ENCODE measurements around the gene PRKACB.
"Not testable (repeated sequence)": the region's sequence is repeated elsewhere in the genome, so short reads cannot be mapped to it uniquely, and the experiment has no call there.

PRKACB gene

GRCh38 chr1:84223751-84224432 is 79.8 kb downstream of the PRKACB start:
- DNase-seq: no peak

DNA sequence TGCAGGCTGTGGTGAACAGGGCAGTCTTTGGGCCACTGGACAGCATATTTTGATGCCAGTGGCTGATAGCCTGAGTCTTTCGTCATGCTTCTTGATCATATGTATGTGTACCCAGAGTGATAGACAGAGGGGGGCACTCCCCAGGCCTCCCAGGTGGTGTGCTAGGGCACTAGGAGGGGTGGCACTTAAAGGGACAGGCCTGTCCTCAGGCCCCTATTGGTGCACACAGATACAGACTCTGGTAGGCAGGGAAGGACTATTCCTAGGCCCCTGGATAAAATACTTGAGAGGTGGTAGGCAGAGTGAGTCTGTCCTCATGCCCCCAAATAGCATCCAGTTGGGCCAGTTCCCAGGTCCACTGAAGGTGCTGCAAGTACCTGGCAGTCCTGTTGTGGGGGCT is 80.8 kb downstream of the PRKACB start:
- no peak for DNase-seq

- DNase-seq: no peak
Measured at GRCh38 chr1:84225646-84226045, 81.6 kb downstream of the PRKACB start.

DNA sequence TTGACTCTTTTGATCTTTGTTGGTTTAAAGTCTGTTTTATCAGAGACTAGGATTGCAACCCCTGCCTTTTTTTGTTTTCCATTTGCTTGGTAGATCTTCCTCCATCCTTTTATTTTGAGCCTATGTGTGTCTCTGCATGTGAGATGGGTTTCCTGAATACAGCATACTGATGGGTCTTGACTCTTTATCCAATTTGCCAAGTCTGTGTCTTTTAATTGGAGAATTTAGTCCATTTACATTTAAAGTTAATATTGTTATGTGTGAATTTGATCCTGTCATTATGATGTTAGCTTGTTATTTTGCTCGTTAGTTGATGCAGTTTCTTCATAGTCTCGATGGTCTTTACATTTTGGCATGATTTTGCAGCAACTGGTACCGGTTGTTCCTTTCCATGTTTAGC is 88.6 kb downstream of the PRKACB start:
- DNase-seq: not testable (repeated sequence)

- DNase-seq: no peak
Measured at GRCh38 chr1:84236256-84236655, 92.2 kb downstream of the PRKACB start.

DNA sequence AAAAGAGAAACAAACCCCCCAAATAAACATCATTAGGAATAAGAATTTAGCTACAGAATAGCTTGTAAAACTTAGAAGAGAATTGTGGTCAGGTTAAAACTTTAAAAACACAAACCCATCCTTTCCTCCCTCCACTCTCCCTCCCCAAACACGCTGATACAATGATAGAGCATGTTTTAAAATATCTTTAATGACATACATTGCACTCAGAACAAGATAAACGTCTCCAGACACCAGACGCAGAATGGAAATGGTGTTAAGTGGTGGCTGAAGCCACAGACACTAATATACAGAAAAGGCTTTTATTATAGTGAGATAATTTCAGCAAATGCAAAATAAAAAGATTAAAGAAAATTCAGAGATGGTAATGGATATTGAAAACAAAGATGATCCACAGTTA is 98.6 kb downstream of the PRKACB start:
- no peak for DNase-seq

DNA sequence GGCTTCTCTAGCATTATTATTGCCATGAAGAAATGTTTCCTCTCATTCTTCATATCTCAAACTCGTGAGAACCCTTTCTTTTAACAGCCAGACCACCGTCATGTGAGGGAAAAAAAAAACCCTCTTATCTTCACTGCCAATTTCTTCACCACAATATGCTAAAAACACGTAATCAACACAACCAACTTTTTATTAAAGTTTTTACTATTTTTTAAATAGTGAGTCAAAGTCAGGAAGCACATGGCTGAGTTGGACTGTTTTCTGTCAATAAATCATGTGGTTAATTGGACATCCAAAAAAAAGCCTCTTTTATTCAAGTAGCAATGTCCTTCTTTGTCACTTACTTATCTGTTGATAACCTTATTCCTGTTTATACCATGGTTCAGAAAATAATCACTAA is 101.5 kb downstream of the PRKACB start:
- DNase-seq: no peak

DNA sequence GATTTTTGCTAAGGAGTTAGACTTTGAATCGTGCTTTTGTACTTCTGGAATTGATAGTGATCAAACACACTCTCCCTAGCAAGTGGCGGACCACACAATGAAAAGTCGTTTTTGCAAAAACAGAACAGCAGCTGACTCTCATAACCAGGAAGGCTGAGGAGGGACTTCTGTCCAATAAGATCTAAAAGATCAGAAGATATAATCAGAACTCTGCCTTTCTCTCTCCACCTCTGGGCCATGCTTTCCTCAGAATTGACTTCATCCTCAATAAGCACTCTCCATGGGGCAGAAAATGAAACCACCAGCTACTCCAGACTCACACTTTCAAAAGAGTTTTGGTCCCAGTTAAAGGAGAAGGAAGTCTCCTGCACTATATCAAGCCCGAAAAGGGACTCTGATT is 102.1 kb downstream of the PRKACB start:
- no peak for DNase-seq

DNA sequence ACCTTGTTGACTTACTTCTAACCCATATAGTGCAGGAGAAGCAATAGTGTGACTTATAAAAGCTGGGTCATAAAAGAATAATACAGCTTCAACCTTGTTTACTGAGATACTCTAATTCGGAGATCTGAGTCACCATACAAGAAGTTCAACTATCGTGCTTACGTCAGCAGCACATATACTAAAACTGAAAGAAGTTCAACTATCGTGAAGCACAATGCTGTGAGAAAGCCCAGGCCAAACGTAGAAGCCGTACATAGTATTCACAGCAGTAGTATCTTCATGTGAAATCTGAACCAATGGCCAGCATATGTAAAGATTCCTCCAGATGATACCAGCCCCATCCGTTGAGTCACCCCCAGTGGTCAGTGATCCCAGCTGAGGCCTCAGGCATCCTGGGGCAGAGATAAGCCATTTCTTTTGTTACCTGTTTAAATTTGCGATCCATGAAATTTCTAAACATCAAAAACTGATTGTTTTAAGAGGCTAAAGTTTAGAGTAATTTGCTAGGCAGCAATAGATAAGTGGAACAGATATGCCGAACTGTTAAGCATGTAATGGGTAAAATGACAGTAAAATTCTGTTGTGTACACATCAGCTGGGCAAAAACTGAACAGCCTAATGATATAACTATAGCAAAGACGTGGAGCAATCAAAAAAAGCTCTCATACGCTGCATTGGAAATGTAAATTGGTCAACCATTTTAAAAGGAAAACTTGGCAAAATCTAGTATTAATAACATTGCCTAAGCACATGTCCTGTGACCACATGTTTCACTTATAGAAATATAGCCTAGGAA is 103.6 kb downstream of the PRKACB start:
- peak; percentile 22 for DNase-seq

- no peak for DNase-seq
Measured at GRCh38 chr1:84250668-84251067, 106.6 kb downstream of the PRKACB start.

- peak; percentile 65 for DNase-seq
Measured at GRCh38 chr1:84253036-84253435, 109.0 kb downstream of the PRKACB start.

DNA sequence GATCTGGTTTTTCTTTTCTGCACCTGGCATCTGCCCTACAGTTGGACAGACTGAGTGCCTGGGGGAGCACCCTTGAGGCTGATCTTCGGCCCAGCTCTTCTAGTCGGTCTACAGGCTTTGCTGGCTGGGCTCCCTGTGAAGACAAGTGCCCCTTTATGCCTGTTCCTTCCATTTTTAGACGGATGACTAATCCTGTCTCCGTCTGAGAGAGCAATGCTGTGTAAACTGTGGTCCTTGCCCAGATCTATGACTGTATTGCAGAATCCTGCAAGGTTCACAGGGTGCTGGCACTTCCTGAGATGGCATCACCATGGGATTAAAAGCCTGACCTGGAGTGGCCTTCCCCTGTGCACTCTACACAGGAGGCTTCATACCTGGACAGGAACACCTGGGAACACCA is 109.8 kb downstream of the PRKACB start:
- DNase-seq: peak; percentile 76

DNA sequence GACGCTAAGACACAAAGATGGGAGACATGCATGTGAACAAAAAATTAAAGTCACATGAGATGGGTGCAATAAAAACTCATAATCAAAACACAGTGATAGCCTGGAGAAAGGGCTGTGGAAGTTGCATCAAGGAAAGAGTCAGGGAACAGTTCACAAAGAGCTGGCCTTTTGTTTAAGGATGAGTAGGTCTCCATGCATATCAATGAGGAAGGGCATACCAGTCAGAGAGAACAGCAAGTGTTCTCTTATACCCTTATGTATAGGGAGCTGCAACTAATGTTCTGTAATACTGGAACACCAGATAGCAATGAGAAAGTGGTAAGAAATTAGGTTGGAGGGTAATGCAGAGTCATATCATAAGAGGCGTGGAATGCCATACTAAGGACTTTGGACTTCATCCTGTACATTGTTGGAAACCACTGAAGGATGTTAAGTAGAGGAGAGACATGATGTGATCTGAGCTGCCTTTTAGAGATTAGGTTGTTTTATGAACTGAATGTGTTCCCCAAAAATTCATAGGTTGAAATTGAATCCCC is 110.7 kb downstream of the PRKACB start:
- DNase-seq: no peak

DNA sequence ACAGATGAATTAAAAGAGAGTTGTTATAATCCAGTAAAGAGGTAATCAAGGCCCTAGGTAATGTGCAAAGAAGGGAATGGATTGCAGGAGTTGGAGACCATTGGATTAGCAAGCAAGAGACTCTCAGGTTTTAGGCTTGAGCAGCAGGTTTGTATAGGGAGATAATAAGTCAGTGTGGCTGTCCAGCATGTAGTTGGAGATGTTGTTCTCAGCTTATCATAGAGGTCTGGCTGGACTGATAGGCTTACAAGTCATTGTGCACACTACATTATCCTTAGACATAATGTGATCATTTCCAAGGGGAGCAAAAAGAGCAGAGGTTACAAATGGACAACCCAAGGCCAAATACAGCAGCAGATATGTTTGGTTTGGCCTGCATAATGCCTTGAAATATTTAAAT is 111.5 kb downstream of the PRKACB start:
- no peak for DNase-seq

GRCh38 chr1:84257617-84258016 is 113.5 kb downstream of the PRKACB start:
- DNase-seq: no peak

GRCh38 chr1:84259376-84259775 is 115.3 kb downstream of the PRKACB start:
- no peak for DNase-seq

DNA sequence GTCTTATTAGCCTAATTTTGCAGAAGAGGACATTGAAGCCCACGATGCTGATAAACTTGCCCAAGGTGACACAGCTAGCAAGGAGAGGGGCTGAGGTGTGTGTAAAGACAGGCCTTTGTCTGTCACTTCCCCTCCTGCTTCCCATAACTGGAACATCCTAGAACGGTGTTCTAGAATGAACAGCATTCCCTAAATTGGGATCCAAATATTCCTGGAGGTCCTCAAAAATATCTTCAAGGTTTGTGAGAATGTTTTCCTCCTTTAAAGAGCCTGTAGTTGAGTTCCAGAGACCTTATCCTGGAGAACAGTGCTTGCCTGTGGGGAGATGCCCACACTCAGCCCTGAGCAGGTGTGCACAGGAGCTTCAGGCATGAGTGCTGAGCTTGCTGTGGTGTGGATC is 115.9 kb downstream of the PRKACB start:
- no peak for DNase-seq

DNA sequence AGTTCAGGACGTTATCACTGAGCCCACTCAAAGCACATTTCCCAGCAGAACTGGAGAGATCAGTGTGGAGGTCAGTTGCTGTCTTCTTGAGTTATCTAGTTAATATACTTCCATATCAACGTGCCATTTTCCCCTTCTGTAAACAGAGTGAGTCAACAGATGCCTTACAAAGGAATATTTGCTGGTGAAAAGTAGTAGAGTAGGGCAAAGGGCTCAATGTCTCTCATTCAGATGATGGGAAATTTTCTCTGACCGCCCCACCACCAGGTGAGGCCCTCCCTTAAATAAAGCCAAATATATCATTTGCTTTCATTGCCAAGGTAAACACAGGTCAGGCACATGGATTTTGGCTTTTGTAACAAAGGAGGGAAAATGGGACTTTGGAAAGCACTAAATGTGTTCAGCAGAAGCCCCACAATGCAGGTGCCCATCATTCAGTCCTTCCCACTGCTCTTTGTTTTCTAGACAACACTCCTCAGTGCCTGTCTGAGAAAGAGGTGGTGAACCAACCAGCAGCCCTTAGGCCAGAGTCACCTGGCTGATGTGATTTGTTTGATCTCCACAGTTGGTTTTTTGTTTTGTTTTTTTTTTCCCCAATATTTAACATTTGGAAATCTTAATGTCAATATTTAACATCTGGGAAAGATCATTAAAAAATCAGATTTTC is 116.9 kb downstream of the PRKACB start:
- no peak for DNase-seq

DNA sequence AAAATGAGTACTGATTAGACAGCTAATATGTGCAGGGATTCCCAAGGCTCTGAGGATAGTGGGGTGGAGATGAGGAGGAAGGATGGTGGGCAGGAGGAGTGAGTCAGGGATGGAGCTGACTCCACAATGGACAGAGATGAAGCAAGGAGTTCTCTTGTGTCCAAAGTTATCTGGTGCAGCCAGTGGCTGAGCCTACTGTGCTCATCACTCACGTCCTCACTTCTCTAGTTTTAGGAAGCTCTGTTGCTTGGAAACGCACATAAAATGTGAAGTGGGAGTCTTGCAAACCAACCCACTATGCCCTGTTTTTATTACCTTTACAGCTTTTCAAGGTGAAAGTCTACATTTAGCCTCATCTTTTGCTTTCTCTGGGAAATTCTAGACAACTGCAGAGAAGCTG is 120.9 kb downstream of the PRKACB start:
- no peak for DNase-seq

- DNase-seq: no peak
Measured at GRCh38 chr1:84265867-84266266, 121.8 kb downstream of the PRKACB start.

- DNase-seq: no peak
Measured at GRCh38 chr1:84266748-84267147, 122.7 kb downstream of the PRKACB start.

- no peak for DNase-seq
Measured at GRCh38 chr1:84267476-84267875, 123.4 kb downstream of the PRKACB start.

DNA sequence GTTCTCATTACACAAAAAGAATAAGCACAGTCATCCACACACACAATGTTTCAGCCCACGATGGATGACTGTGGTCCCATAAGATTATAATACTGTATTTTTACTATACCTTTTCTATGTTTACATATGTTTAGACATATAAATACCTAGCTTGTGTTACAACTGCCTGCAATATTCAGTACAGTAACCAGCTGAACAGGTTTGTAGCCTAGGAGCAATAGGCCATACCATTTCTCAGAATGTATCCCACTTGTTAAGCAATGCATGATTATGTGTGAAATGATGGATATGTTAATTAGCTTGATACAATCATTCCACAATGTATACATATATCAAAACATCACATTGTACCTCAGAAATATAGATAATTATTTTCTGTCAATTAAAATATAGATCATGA is 124.3 kb downstream of the PRKACB start:
- no peak for DNase-seq

DNA sequence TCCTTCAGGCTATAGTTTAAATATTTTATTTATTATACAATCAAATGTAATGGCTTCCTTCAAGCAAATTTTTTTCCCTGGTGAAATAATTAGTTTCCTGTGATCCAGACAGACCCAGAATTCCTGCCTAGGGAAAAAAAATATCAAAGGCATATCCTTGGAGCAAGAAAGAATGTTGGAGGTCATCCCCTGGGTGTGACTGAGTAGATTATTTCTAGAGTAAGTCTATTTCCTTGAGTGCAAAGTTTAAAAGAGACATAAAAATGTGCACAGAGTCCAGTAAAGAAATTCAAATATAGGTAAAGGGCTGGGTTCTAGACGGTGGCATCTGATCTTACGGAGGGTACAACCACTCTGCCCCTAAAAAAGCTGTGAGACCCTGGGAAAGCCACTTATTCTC is 125.2 kb downstream of the PRKACB start:
- DNase-seq: no peak

All from fibroblast of skin of scalp (primary cell).